K562 (cell line): ENCODE data around the gene CDIPT. TPM values are rescaled to one million over a fixed set of nuclear protein-coding genes. Genes with fewer than 3 reads are reported as not detected.

Experiments
- ATAC-seq: fragments of 200-7000 bp; cut with Tn5 transposase; 3 replicates; pipeline ENCODE4 v1.9.1; 2020; ENCODE audit warnings: moderate library complexity
- BruUV-seq: library from RNA; stranded (reverse); fragments of 400-500 nt; replicated peaks from 2 replicates; lab custom pipeline; 2021; lab: Mats Ljungman, UMichigan
- CTCF ChIA-PET: fragments of 300-600 bp; formaldehyde crosslinking; extraction: SDS; loops from one replicate; lab custom pipeline; 2021; ENCODE audit warnings: low intra/inter-chr PET ratio; lab: Yijun Ruan, JAX
- POLR2A ChIA-PET: fragments of 300-600, 350-650 bp; sonication (Branson Sonifier 250); formaldehyde crosslinking; extraction: SDS; loops from one replicate; lab custom pipeline; 2021; ENCODE audit warnings: antibody characterized with exemption, inconsistent platforms; lab: Yijun Ruan, JAX
- DNase-seq, 4 experiments: peaks; one replicate each; pipeline versions ENCODE4 v3.0.0 to v3.0.0-alpha.2; 2011 to 2018; ENCODE audit warnings: low spot score in 3 of 4, mixed read lengths in 3 of 4; ENCODE audit errors: extremely low read depth in 1 of 4
- FAIRE-seq: peaks from 2 replicates; lab custom pipeline; 2011; peaks lifted over from hg19 to GRCh38; lab: Jason Lieb, UNC
- H2AFZ ChIP-seq: 2 replicates; pipeline ENCODE4 v1.6.0; 2011; ENCODE audit warnings: low read depth, low read length, control low read depth, inconsistent platforms
- H3K27ac ChIP-seq: fragments of 200-600 bp; 3 replicates; pipeline ENCODE4 v1.8.0; 2011; ENCODE audit warnings: low read depth, mild to moderate bottlenecking, control low read depth, inconsistent platforms, low read length, moderate library complexity, mixed read lengths; ENCODE audit errors: extremely low read depth
- H3K27me3 ChIP-seq, 2 experiments: fragments of 300-600 bp in 1 of 2; 2 replicates in 1 of 2; 3 replicates in 1 of 2; pipeline versions ENCODE4 v1.6.0 to v1.8.0; 2011; ENCODE audit warnings: inconsistent platforms in 2 of 2, low read length in 2 of 2, mild to moderate bottlenecking in 1 of 2, mixed read lengths in 1 of 2, moderate library complexity in 1 of 2; ENCODE audit not compliant: control insufficient read depth in 2 of 2, insufficient read depth in 2 of 2
- H3K36me3 ChIP-seq: fragments of 300-600 bp; 3 replicates; pipeline ENCODE4 v1.8.0; 2011; ENCODE audit warnings: mild to moderate bottlenecking, low read length, inconsistent platforms; ENCODE audit not compliant: control insufficient read depth, insufficient read depth
- H3K4me1 ChIP-seq, 2 experiments: fragments of 200-600 bp in 1 of 2; replicated peaks in 1 of 2; 2 replicates in 1 of 2; 3 replicates in 1 of 2; pipeline versions ENCODE4 v1.5.1 to v1.8.0; 2011; ENCODE audit warnings: inconsistent platforms in 2 of 2, low read length in 2 of 2, mild to moderate bottlenecking in 1 of 2, mixed read lengths in 1 of 2, moderate library complexity in 1 of 2; ENCODE audit not compliant: control insufficient read depth in 2 of 2, insufficient read depth in 2 of 2
- H3K4me2 ChIP-seq: 2 replicates; pipeline ENCODE4 v1.6.1; 2011; ENCODE audit warnings: low read length, control low read depth, inconsistent platforms, mixed read lengths; ENCODE audit not compliant: insufficient read depth
- H3K4me3 ChIP-seq: fragments of 200-600 bp; sonication (generic), shearing (Covaris generic); 2 replicates; pipeline ENCODE4 v1.5.1; 2016; ENCODE audit warnings: control low read depth, inconsistent platforms
- H3K79me2 ChIP-seq: fragments of 200-600 bp; 3 replicates; pipeline ENCODE4 v1.8.0; 2011; ENCODE audit warnings: low read length, inconsistent platforms; ENCODE audit not compliant: control insufficient read depth, insufficient read depth
- H3K9ac ChIP-seq, 2 experiments: 2 replicates each; pipeline versions ENCODE4 v1.6.0 to v1.6.1; 2011; ENCODE audit warnings: low read depth in 2 of 2, low read length in 2 of 2, control low read depth in 1 of 2, inconsistent platforms in 1 of 2, mild to moderate bottlenecking in 1 of 2, mixed read lengths in 1 of 2; ENCODE audit not compliant: insufficient read depth in 1 of 2
- H3K9me1 ChIP-seq: one replicate; pipeline ENCODE4 v1.6.0; 2011; ENCODE audit warnings: inconsistent platforms, mild to moderate bottlenecking, low read length, moderate library complexity; ENCODE audit not compliant: control insufficient read depth, insufficient read depth
- H3K9me3 ChIP-seq: replicated peaks from 2 replicates; pipeline ENCODE4 v1.5.1; 2011; ENCODE audit warnings: low read depth, low read length, inconsistent platforms; ENCODE audit not compliant: control insufficient read depth, insufficient read depth
- H4K20me1 ChIP-seq: replicated peaks from 2 replicates; pipeline ENCODE4 v1.6.1; 2011; ENCODE audit warnings: low read length, inconsistent platforms, mixed read lengths; ENCODE audit not compliant: control insufficient read depth, insufficient read depth
- FOXK2 ChIP-seq, 2 experiments: fragments of 450-650 bp; IDR thresholded peaks in 1 of 2; conservative IDR thresholded peaks in 1 of 2; 2 replicates each; pipeline ENCODE4 v1.6.1; 2016; ENCODE audit warnings: low read depth in 2 of 2, mild to moderate bottlenecking in 1 of 2
- ZBTB33 ChIP-seq: sonication (generic); formaldehyde crosslinking; IDR thresholded peaks from 2 replicates; pipeline ENCODE4 v1.8.1; 2023; ENCODE audit warnings: mild to moderate bottlenecking, missing genetic modification reagents
- ZNF263 ChIP-seq: sonication (generic); formaldehyde crosslinking; IDR thresholded peaks from 2 replicates; pipeline ENCODE4 v1.8.0; 2022; ENCODE audit warnings: mild to moderate bottlenecking, missing genetic modification reagents, borderline replicate concordance
- WGBS: fragments of 100-300 bp; shearing (Covaris generic); methylation state at CpG from one replicate; pipeline ENCODE4 v1.1.6; 2016; ENCODE audit warnings: low coverage, mixed read lengths; ENCODE audit not compliant: insufficient coverage; ENCODE audit errors: missing lambda C conversion rate; 5-methylcytosine and 5-hydroxymethylcytosine counted together
- in situ Hi-C: fragments of 300-500 bp; cut with MboI; formaldehyde crosslinking; loops from 4 replicates; pipeline ENCODE4 v1.15.0; 2018; ENCODE audit warnings: inconsistent platforms, mixed read lengths
- intact Hi-C: fragments of 100-400 bp; cut with micrococcal nuclease; formaldehyde crosslinking; loops from 2 replicates; pipeline ENCODE4 v1.14.2; 2022
- polyA plus RNA-seq, 8 experiments: library from polyadenylated mRNA; depleted of rRNA in 4 of 8; stranded (reverse) in 5 of 8; unstranded in 3 of 8; fragments of >200 nt; fragmentation: Nextera tagmentation in 2 of 8; fragmentation: Illumina TruSeq in 1 of 8; extraction: Ambion mirVana in 2 of 8; extraction: Trizol in 1 of 8; gene quantifications; 2 replicates each; pipeline versions ENCODE4 v1.2.1 to v1.2.3, GENCODE V29; 2011 to 2014; ENCODE audit warnings: inconsistent platforms in 1 of 8, missing spikeins in 1 of 8
- total RNA-seq, 7 experiments: library from RNA; depleted of rRNA in 6 of 7; stranded (reverse); fragments of >200 nt in 6 of 7; fragmentation: Illumina TruSeq in 2 of 7; extraction: Trizol in 2 of 7; gene quantifications; 2 replicates each; pipeline versions ENCODE4 v1.2.1 to v1.2.3, GENCODE V29; 2011 to 2021; ENCODE audit warnings: low replicate concordance in 1 of 7

The CDIPT gene
- total and polyA plus RNA-seq, 9 of the 15 experiments (the other 6 are each of a cell fraction or from before 2014, with no cell fraction given): 1.3 to 37.0 (median 23.0) TPM

- no peak for DNase-seq
- BruUV-seq: no TSS peak
- Histone ChIP-seq H2AFZ (no peak overlapping the region), H3K9me1 (no peaks in the 10 kb centered on the region), H3K4me3 (no peak overlapping the region), H3K4me1 (peaks cover 38 to 75% of the 10 kb centered on the region in 2 experiments), H3K36me3 (peaks cover 31% of the 10 kb centered on the region), H4K20me1 (peaks cover 14% of the 10 kb centered on the region; the same call in 1 of the 2 replicates), H3K79me2 (peaks cover 39% of the 10 kb centered on the region), H3K27ac (no peak overlapping the region), H3K4me2 (no peak overlapping the region), H3K9me3 (no peaks in the 10 kb centered on the region), H3K27me3 (no peaks in the 10 kb centered on the region), H3K9ac (no peak overlapping the region)
- TF ChIP-seq FOXK2 (conservative IDR thresholded peaks at IDR 0.05 in 1 of 2, IDR thresholded peaks at IDR 0.05 in 1 of 2; ENCODE audit: low read depth in 2 of 2) (no peak), ZBTB33 (CRISPR knock-in tag) (0 out of 2 replicates have a peak, but pooled peaks have one; percentile 28), ZNF263 (CRISPR knock-in tag) (0 out of 2 replicates have a peak, but pooled peaks have one; percentile 23)
- no peak for ATAC-seq
- ChIA-PET POLR2A (interaction anchor here (0.5 to 1.0 kb wide), 3 partner anchors 12 to 132 kb away, joined by 3 read pairs; no protein-coding TSS in a partner anchor), CTCF (no interaction called here)
- intact Hi-C loops: loop anchor here (10.0 kb wide), 1 partner anchor 211 kb away; the partner anchor contains the start of gene C16orf92
- no peak for FAIRE-seq
- WGBS: 84% methylated on average over 18 of the region's 24 CpGs
- in situ Hi-C loops: no loop called here
Measured at GRCh38 chr16:29813644-29814562, 49.1 kb downstream of the CDIPT start.
